Stimulated activated CD8-positive, alpha-beta memory T cell treated with anti-CD3 and anti-CD28 coated beads, Interleukin-15, amount 100 ng/mL, for 1 hour (primary cell): ENCODE measurements around the gene RBM4.
"Not testable (repeated sequence)": the region's sequence is repeated elsewhere in the genome, so short reads cannot be mapped to it uniquely, and the experiment has no call there.

Source experiments
- DNase-seq: peaks from one replicate; pipeline ENCODE4 v3.0.0-alpha.2; 2020; ENCODE audit warnings: low read depth

RBM4 gene

GRCh38 chr11:66617155-66617834 is 21.2 kb upstream of the RBM4 start:
- DNase-seq: no peak

GRCh38 chr11:66619080-66619554 is 19.4 kb upstream of the RBM4 start:
- DNase-seq: no peak

- no peak for DNase-seq
These were observed 14.1 kb upstream of the RBM4 start for GRCh38 chr11:66624450-66624849.

- no peak for DNase-seq
These were observed 13.3 kb upstream of the RBM4 start for GRCh38 chr11:66625041-66625751.

GRCh38 chr11:66625752-66626149 is 12.8 kb upstream of the RBM4 start:
- no peak for DNase-seq

GRCh38 chr11:66626382-66626781 is 12.1 kb upstream of the RBM4 start:
- no peak for DNase-seq

GRCh38 chr11:66626926-66627325 is 11.6 kb upstream of the RBM4 start:
- no peak for DNase-seq

GRCh38 chr11:66628061-66628603 is 10.4 kb upstream of the RBM4 start:
- no peak for DNase-seq

GRCh38 chr11:66629356-66629755 is 9.1 kb upstream of the RBM4 start:
- DNase-seq: no peak

GRCh38 chr11:66631883-66632282 is 6.6 kb upstream of the RBM4 start:
- no peak for DNase-seq

- no peak for DNase-seq
These were observed 5.6 kb upstream of the RBM4 start for GRCh38 chr11:66632952-66633351.

GRCh38 chr11:66636411-66636810 is 2.1 kb upstream of the RBM4 start:
- DNase-seq: no peak

- DNase-seq: no peak
These were observed 836 bp upstream of the RBM4 start for GRCh38 chr11:66637557-66638176.

GRCh38 chr11:66639066-66639813 is 737 bp downstream of the RBM4 start:
- no peak for DNase-seq

GRCh38 chr11:66639814-66640340 is 1.4 kb downstream of the RBM4 start:
- not testable (repeated sequence) for DNase-seq

GRCh38 chr11:66641834-66642233 is 3.3 kb downstream of the RBM4 start:
- DNase-seq: no peak

GRCh38 chr11:66643745-66644437 is 5.4 kb downstream of the RBM4 start:
- DNase-seq: no peak

- no peak for DNase-seq
These were observed 8.3 kb downstream of the RBM4 start for GRCh38 chr11:66646828-66647227.

- DNase-seq: no peak
These were observed 11.4 kb downstream of the RBM4 start for GRCh38 chr11:66649903-66650302.

GRCh38 chr11:66651016-66651415 is 12.5 kb downstream of the RBM4 start:
- no peak for DNase-seq

- DNase-seq: no peak
These were observed 14.1 kb downstream of the RBM4 start for GRCh38 chr11:66652651-66653050.
